Thyroid gland (tissue), 4 donors: ENCODE data around the gene PIBF1. TPM values are rescaled to one million over a fixed set of nuclear protein-coding genes. Genes with fewer than 3 reads are reported as not detected.

Experiments
- DNase-seq, 2 donors: peaks; one replicate each; pipeline ENCODE4 v3.0.0-alpha.2; 2019
- H3K27ac ChIP-seq, 3 donors: fragments of 200-600 bp; sonication (generic); 1 replicate in 2 of 3; 2 replicates in 1 of 3; pipeline ENCODE4 v1.5.1; 2016 to 2019; ENCODE audit warnings: mild to moderate bottlenecking in 1 of 3, moderate library complexity in 1 of 3
- H3K27me3 ChIP-seq: fragments of 200-600 bp; sonication (generic); one replicate; pipeline ENCODE4 v1.5.1; 2019
- H3K36me3 ChIP-seq, 2 donors: fragments of 200-600 bp; sonication (generic); one replicate each; pipeline ENCODE4 v1.5.1; 2016 to 2019
- H3K4me1 ChIP-seq, 2 donors: fragments of 200-600 bp; sonication (generic); one replicate each; pipeline ENCODE4 v1.5.1; 2017 to 2019
- H3K4me3 ChIP-seq, 3 donors: fragments of 200-600 bp; sonication (generic); replicated peaks in 1 of 3; 1 replicate in 2 of 3; 2 replicates in 1 of 3; pipeline ENCODE4 v1.5.1; 2016; ENCODE audit warnings: mild to moderate bottlenecking in 1 of 3
- H3K9me3 ChIP-seq: fragments of 200-600 bp; sonication (generic); one replicate; pipeline ENCODE4 v1.5.1; 2017
- POLR2A ChIP-seq, 2 donors: fragments of 450-650 bp; IDR thresholded peaks; one replicate each; pipeline ENCODE4 v1.6.1; 2017; ENCODE audit warnings: antibody characterized with exemption in 2 of 2, mild to moderate bottlenecking in 2 of 2, moderate library complexity in 1 of 2
- WGBS, 2 donors: methylation state at CpG; one replicate each; pipeline ENCODE4 v1.1.5; 2017; 5-methylcytosine and 5-hydroxymethylcytosine counted together
- intact Hi-C: fragments of 100-400 bp; cut with DNase I; formaldehyde crosslinking; loops from one replicate; pipeline ENCODE4 v1.15.1; 2023
- total RNA-seq, 4 donors: library from RNA; depleted of rRNA; stranded (reverse); fragments of >200 nt; gene quantifications; one replicate each; pipeline ENCODE4 v1.2.3, GENCODE V29; 2016
- TF ChIP-seq, protein P1 (sequence below), 6 experiments: fragments of 200-600 bp in 3 of 6; fragments of 450-650 bp in 3 of 6; sonication (generic) in 3 of 6; IDR thresholded peaks; one replicate each; pipeline ENCODE4 v1.5.1; 2016 to 2019; ENCODE audit warnings: antibody characterized with exemption in 6 of 6, mild to moderate bottlenecking in 2 of 6, inconsistent platforms in 1 of 6, moderate library complexity in 1 of 6

The PIBF1 gene
- total RNA-seq, 4 donors from 2014 or later = 30.2 to 51.4 (median 37.5) TPM

GRCh38 chr13:73061473-73061872 lies 279.5 kb downstream of the PIBF1 start:
- DNase-seq = no peak
- intact Hi-C loops = no loop called here
- WGBS, 2 donors = 61 to 62% methylated on average over 6 of the region's 6 CpGs
- H3K4me3 ChIP-seq = peak overlapping the region in 2 of 3 donors; percentile 56 to 67
- H3K4me1 ChIP-seq = peaks cover 21 to 27% of the 10 kb centered on the region in 2 donors
- TF ChIP-seq POLR2A (IDR thresholded peaks at IDR 0.05) = no peak
- TF ChIP-seq, protein P1, sequence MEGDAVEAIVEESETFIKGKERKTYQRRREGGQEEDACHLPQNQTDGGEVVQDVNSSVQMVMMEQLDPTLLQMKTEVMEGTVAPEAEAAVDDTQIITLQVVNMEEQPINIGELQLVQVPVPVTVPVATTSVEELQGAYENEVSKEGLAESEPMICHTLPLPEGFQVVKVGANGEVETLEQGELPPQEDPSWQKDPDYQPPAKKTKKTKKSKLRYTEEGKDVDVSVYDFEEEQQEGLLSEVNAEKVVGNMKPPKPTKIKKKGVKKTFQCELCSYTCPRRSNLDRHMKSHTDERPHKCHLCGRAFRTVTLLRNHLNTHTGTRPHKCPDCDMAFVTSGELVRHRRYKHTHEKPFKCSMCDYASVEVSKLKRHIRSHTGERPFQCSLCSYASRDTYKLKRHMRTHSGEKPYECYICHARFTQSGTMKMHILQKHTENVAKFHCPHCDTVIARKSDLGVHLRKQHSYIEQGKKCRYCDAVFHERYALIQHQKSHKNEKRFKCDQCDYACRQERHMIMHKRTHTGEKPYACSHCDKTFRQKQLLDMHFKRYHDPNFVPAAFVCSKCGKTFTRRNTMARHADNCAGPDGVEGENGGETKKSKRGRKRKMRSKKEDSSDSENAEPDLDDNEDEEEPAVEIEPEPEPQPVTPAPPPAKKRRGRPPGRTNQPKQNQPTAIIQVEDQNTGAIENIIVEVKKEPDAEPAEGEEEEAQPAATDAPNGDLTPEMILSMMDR (IDR thresholded peaks at IDR 0.05) = no peak
- H3K9me3 ChIP-seq = no peaks in the 10 kb centered on the region
- peak overlapping the region; percentile 76 to 93 (median 87) for H3K27ac ChIP-seq
- peaks cover 0 to 4% of the 10 kb centered on the region in 2 donors for H3K36me3 ChIP-seq
- H3K27me3 ChIP-seq = no peaks in the 10 kb centered on the region

DNA sequence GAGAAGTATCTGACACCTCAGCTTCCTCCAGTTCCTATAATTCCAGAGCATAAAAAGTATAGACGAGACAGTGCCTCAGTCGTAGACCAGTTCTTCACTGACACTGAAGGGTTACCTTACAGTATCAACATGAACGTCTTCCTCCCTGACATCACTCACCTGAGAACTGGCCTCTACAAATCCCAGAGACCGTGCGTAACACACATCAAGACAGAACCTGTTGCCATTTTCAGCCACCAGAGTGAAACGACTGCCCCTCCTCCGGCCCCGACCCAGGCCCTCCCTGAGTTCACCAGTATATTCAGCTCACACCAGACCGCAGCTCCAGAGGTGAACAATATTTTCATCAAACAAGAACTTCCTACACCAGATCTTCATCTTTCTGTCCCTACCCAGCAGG lies 279.9 kb downstream of the PIBF1 start:
- Histone ChIP-seq H3K4me1 (peaks cover 21 to 30% of the 10 kb centered on the region in 2 donors), H3K27ac (peak overlapping the region; percentile 76 to 93 (median 87)), H3K9me3 (no peaks in the 10 kb centered on the region), H3K27me3 (no peaks in the 10 kb centered on the region), H3K4me3 (peak overlapping the region in 1 of 3 donors; percentile 67), H3K36me3 (peaks cover 0 to 4% of the 10 kb centered on the region in 2 donors)
- peak; percentile 33 to 43 for DNase-seq
- intact Hi-C loops = no loop called here
- TF ChIP-seq POLR2A (IDR thresholded peaks at IDR 0.05) = peak in 1 of 2 donors; percentile 26
- TF ChIP-seq, protein P1 (IDR thresholded peaks at IDR 0.05) = peak in 1 of 6 experiments; percentile 10
- WGBS, 2 donors = 44 to 50% methylated on average over 9 of the region's 9 CpGs

GRCh38 chr13:73062468-73062867 lies 280.5 kb downstream of the PIBF1 start:
- TF ChIP-seq POLR2A (IDR thresholded peaks at IDR 0.05) = no peak
- TF ChIP-seq, protein P1 (IDR thresholded peaks at IDR 0.05) = no peak
- Histone ChIP-seq H3K4me1 (peaks cover 21 to 36% of the 10 kb centered on the region in 2 donors), H3K9me3 (no peaks in the 10 kb centered on the region), H3K27ac (peak overlapping the region; percentile 76 to 93 (median 87)), H3K4me3 (no peak overlapping the region), H3K27me3 (no peaks in the 10 kb centered on the region), H3K36me3 (peaks cover 0 to 4% of the 10 kb centered on the region in 2 donors)
- intact Hi-C loops = no loop called here
- no peak for DNase-seq
- 95 to 97% methylated on average over 13 of the region's 13 CpGs for WGBS, 2 donors

DNA sequence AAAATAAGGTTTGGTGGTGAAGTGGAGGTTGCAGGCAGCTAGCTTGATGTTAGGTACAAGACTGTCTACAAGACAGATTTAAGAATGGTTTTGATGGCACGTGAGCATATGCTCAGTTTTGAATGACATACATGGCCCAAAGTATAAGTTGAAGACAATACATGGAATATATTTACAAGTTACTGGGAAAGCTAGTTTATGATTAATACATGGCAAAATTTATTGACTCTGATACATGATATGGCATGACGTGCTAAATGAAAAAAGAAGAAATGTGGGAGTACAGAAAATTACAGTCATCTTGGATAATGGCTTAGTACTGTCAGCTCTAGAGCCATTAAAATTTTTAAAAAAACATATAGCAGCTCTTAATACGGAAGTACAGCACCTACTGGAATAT lies 281.2 kb downstream of the PIBF1 start:
- TF ChIP-seq, protein P1 (IDR thresholded peaks at IDR 0.05) = no peak
- no peak for TF ChIP-seq POLR2A (IDR thresholded peaks at IDR 0.05)
- intact Hi-C loops = no loop called here
- H3K9me3 ChIP-seq = no peaks in the 10 kb centered on the region
- H3K27ac ChIP-seq = peak overlapping the region in 2 of 3 donors; percentile 53 to 54
- no peak overlapping the region for H3K4me3 ChIP-seq
- peaks cover 0 to 8% of the 10 kb centered on the region in 2 donors for H3K36me3 ChIP-seq
- no peaks in the 10 kb centered on the region for H3K27me3 ChIP-seq
- no peak for DNase-seq
- 82 to 88% methylated on average over 3 of the region's 3 CpGs for WGBS, 2 donors
- peaks cover 21 to 37% of the 10 kb centered on the region in 2 donors for H3K4me1 ChIP-seq

DNA sequence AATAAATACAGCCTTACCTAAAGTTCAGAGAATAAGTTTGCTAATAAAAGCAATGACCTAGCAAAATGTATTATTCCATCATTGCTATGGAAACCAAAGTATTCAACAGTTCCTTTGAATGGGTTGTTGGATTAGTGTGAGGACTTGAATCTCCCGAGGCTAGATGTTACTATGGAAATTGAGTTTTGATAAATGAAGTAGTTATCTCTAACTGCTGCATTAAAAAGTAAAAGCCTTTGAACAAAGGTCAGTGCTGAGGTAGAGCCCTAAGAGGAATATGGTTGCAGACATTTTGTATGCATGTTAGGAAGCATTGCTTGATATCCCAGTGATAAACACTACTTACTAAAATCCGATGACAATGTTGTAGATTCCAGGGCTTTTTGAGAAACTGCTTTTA lies 283.1 kb downstream of the PIBF1 start:
- intact Hi-C loops = no loop called here
- TF ChIP-seq, protein P1 (IDR thresholded peaks at IDR 0.05) = no peak
- TF ChIP-seq POLR2A (IDR thresholded peaks at IDR 0.05) = no peak
- H3K4me3 ChIP-seq = no peak overlapping the region
- H3K27me3 ChIP-seq = no peaks in the 10 kb centered on the region
- no peaks in the 10 kb centered on the region for H3K9me3 ChIP-seq
- no peak for DNase-seq
- peaks cover 21 to 37% of the 10 kb centered on the region in 2 donors for H3K4me1 ChIP-seq
- peak overlapping the region in 2 of 3 donors; percentile 54 to 56 for H3K27ac ChIP-seq
- peaks cover 0 to 8% of the 10 kb centered on the region in 2 donors for H3K36me3 ChIP-seq
- 47 to 57% methylated on average over 2 of the region's 2 CpGs for WGBS, 2 donors
